Measurements from ENCODE around the gene ADARB1. TPM values are rescaled to one million over a fixed set of nuclear protein-coding genes. Genes with fewer than 3 reads are reported as not detected.

The ADARB1 gene
- total and polyA plus RNA-seq, 2 donors (not counting 1 experiment from before 2014, with no cell fraction given): 17.1 to 33.3 TPM

- CTCF ChIA-PET: interaction anchor here (0.6 to 0.7 kb wide), 2 partner anchors 691 to 774 kb away, joined by 3 read pairs; no protein-coding TSS in a partner anchor
- intact Hi-C loops (cut with micrococcal nuclease): no loop called here
- TF ChIP-seq CTCF (IDR thresholded peaks at IDR 0.05): no peak
- no peak for TF ChIP-seq EZH2 (IDR thresholded peaks at IDR 0.05; ENCODE audit: borderline replicate concordance, insufficient read depth, low read depth, low read length, poor library complexity, severe bottlenecking)
- H3K9me3 ChIP-seq (ENCODE audit: control extremely low read depth in 1 of 3, control insufficient read depth in 2 of 3, insufficient read depth in 1 of 3, low read length in 2 of 3): peaks cover 0 to 3% (median 0%) of the 10 kb centered on the region in 3 donors
- WGBS (ENCODE audit: insufficient coverage): 96% methylated on average over 13 of the region's 14 CpGs
- no peaks in the 10 kb centered on the region for H3K36me3 ChIP-seq (replicated peaks in 1 of 2; ENCODE audit: control extremely low read depth in 1 of 2, control insufficient read depth in 1 of 2, extremely low read depth in 1 of 2, insufficient read depth in 2 of 2, low read length in 1 of 2)
- H3K27ac Mint-ChIP-seq: no peak overlapping the region
- ATAC-seq (ENCODE audit: low read depth) (no peak), DNase-seq (no peak)
- H3K27me3 Mint-ChIP-seq: peaks cover 18% of the 10 kb centered on the region
- no peaks in the 10 kb centered on the region for H3K4me1 ChIP-seq (ENCODE audit: control insufficient read depth in 2 of 2, insufficient read depth in 2 of 2, low read length in 2 of 2)
- no peak overlapping the region for H3K4me2 ChIP-seq (replicated peaks; ENCODE audit: low read depth, low read length, poor library complexity, severe bottlenecking)
- H3K27me3 ChIP-seq (replicated peaks in 1 of 4; ENCODE audit: control extremely low read depth in 1 of 4, control insufficient read depth in 3 of 4, insufficient read depth in 4 of 4, low read length in 3 of 4): peaks cover 0 to 9% (median 0%) of the 10 kb centered on the region in 4 experiments
- peaks cover 6% of the 10 kb centered on the region for H3K4me1 Mint-ChIP-seq
- no peak overlapping the region for H2AFZ ChIP-seq (ENCODE audit: insufficient read depth, low read depth, low read length, poor library complexity, severe bottlenecking)
- no peak overlapping the region for H3K4me3 ChIP-seq (ENCODE audit: control extremely low read depth in 1 of 5, extremely low read depth in 1 of 5, insufficient read depth in 1 of 5, low read depth in 2 of 5, low read length in 4 of 5)
- POLR2A ChIA-PET: interaction anchor here (0.7 kb wide), 1 partner anchor 119 kb away, joined by 5 read pairs; no protein-coding TSS in a partner anchor
- no peaks in the 10 kb centered on the region for H3K79me2 ChIP-seq (ENCODE audit: control insufficient read depth, insufficient read depth, low read length)
- H3K4me3 Mint-ChIP-seq: no peak overlapping the region
- H3K27ac ChIP-seq (ENCODE audit: low read length in 2 of 2): no peak overlapping the region
- H3K9ac ChIP-seq (ENCODE audit: low read length): no peak overlapping the region
- H3K9me3 Mint-ChIP-seq (ENCODE audit: insufficient read depth): peaks cover 4% of the 10 kb centered on the region
- H4K20me1 ChIP-seq (ENCODE audit: control insufficient read depth, insufficient read depth, low read length, poor library complexity, severe bottlenecking): no peaks in the 10 kb centered on the region
Measured at GRCh38 chr21:45029298-45029947, 45.0 kb upstream of the ADARB1 start.

GRCh38 chr21:45029948-45030681 is 44.3 kb upstream of the ADARB1 start:
- H3K4me2 ChIP-seq (replicated peaks; ENCODE audit: low read depth, low read length, poor library complexity, severe bottlenecking): no peak overlapping the region
- peaks cover 6% of the 10 kb centered on the region for H3K4me1 Mint-ChIP-seq
- H3K4me3 Mint-ChIP-seq: no peak overlapping the region
- H3K4me1 ChIP-seq (ENCODE audit: control insufficient read depth in 2 of 2, insufficient read depth in 2 of 2, low read length in 2 of 2): no peaks in the 10 kb centered on the region
- peaks cover 18% of the 10 kb centered on the region for H3K27me3 Mint-ChIP-seq
- POLR2A ChIA-PET: no interaction called here
- ATAC-seq (ENCODE audit: low read depth) (no peak), DNase-seq (no peak)
- no peaks in the 10 kb centered on the region for H4K20me1 ChIP-seq (ENCODE audit: control insufficient read depth, insufficient read depth, low read length, poor library complexity, severe bottlenecking)
- WGBS (ENCODE audit: insufficient coverage): 93% methylated on average over 22 of the region's 26 CpGs
- H3K27ac ChIP-seq (ENCODE audit: low read length in 2 of 2): no peak overlapping the region
- no peak overlapping the region for H3K4me3 ChIP-seq (ENCODE audit: control extremely low read depth in 1 of 5, extremely low read depth in 1 of 5, insufficient read depth in 1 of 5, low read depth in 2 of 5, low read length in 4 of 5)
- H3K9me3 ChIP-seq (ENCODE audit: control extremely low read depth in 1 of 3, control insufficient read depth in 2 of 3, insufficient read depth in 1 of 3, low read length in 2 of 3): peaks cover 0 to 9% (median 0%) of the 10 kb centered on the region in 3 donors
- no peak for TF ChIP-seq CTCF (IDR thresholded peaks at IDR 0.05)
- TF ChIP-seq EZH2 (IDR thresholded peaks at IDR 0.05; ENCODE audit: borderline replicate concordance, insufficient read depth, low read depth, low read length, poor library complexity, severe bottlenecking): no peak
- H3K27me3 ChIP-seq (replicated peaks in 1 of 4; ENCODE audit: control extremely low read depth in 1 of 4, control insufficient read depth in 3 of 4, insufficient read depth in 4 of 4, low read length in 3 of 4): peaks cover 0 to 14% (median 0%) of the 10 kb centered on the region in 4 experiments
- CTCF ChIA-PET: interaction anchor here (0.6 to 1.0 kb wide), 2 partner anchors 99 to 775 kb away, joined by 3 to 4 read pairs; no protein-coding TSS in a partner anchor
- no peak overlapping the region for H3K27ac Mint-ChIP-seq
- no peaks in the 10 kb centered on the region for H3K79me2 ChIP-seq (ENCODE audit: control insufficient read depth, insufficient read depth, low read length)
- H3K9ac ChIP-seq (ENCODE audit: low read length): no peak overlapping the region
- no peak overlapping the region for H2AFZ ChIP-seq (ENCODE audit: insufficient read depth, low read depth, low read length, poor library complexity, severe bottlenecking)
- intact Hi-C loops (cut with micrococcal nuclease): no loop called here
- no peaks in the 10 kb centered on the region for H3K9me3 Mint-ChIP-seq (ENCODE audit: insufficient read depth)
- H3K36me3 ChIP-seq (replicated peaks in 1 of 2; ENCODE audit: control extremely low read depth in 1 of 2, control insufficient read depth in 1 of 2, extremely low read depth in 1 of 2, insufficient read depth in 2 of 2, low read length in 1 of 2): no peaks in the 10 kb centered on the region

All from B cell (primary cell).